Prostate gland (tissue), 1 donor: Measurements from ENCODE around the gene CHN1.

Experiments
- POLR2A ChIP-seq: fragments of 450-650 bp; IDR thresholded peaks from one replicate; pipeline ENCODE4 v1.6.1; 2016; ENCODE audit warnings: antibody characterized with exemption, mild to moderate bottlenecking
- POLR2AphosphoS5 ChIP-seq: sonication (generic); formaldehyde crosslinking; IDR thresholded peaks from one replicate; pipeline ENCODE4 v1.6.1; 2017; ENCODE audit warnings: antibody characterized with exemption

DNA sequence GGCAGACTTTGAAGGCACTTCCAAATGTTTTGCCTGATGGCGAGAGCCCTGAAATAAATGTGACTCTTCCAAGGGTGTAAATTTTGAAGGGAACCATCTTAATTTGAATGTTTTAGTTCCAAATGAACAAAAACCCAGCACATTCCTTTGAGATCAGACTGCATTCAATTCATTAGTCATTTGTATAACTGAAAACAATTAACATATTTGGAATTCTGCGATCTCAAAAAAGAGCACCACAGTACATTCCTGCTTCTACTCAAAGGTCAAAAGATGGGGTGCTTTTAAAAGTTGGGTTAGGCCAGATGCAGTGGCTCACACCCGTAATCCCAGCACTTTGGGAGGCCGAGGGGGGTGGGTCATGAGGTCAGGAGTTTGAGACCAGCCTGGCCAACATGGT is 202.7 kb downstream of the CHN1 start:
- TF ChIP-seq POLR2A (no peak), POLR2AphosphoS5 (no peak)
